ENCODE measurements around the gene C10orf71. TPM values are rescaled to one million over a fixed set of nuclear protein-coding genes. Genes with fewer than 3 reads are reported as not detected.

C10orf71 gene
- total and polyA plus RNA-seq, 2 experiments from 2014 or later: not detected

- Histone ChIP-seq H3K27me3 (no peaks in the 10 kb centered on the region), H3K27ac (no peak overlapping the region), H2AFZ (no peak overlapping the region), H3K4me1 (ENCODE audit: insufficient read depth) (no peaks in the 10 kb centered on the region), H3K36me3 (replicated peaks; ENCODE audit: insufficient read depth, low read depth) (no peaks in the 10 kb centered on the region), H3K4me3 (no peak overlapping the region), H3K4me2 (no peak overlapping the region), H3K9me3 (ENCODE audit: low read depth) (no peaks in the 10 kb centered on the region), H3K79me2 (no peaks in the 10 kb centered on the region), H3K9me2 (replicated peaks; ENCODE audit: insufficient read depth) (no peaks in the 10 kb centered on the region), H4K20me1 (ENCODE audit: insufficient read depth, poor library complexity, severe bottlenecking) (no peaks in the 10 kb centered on the region)
- WGBS (ENCODE audit: low lambda C conversion rate, missing lambda C conversion rate): 87% methylated on average over 21 of the region's 23 CpGs
- TF ChIP-seq EZH2phosphoT487 (IDR thresholded peaks at IDR 0.05; ENCODE audit: low read depth, severe bottlenecking, unreplicated experiment) (no peak), EZH2 (IDR thresholded peaks at IDR 0.05; ENCODE audit: borderline replicate concordance) (no peak)
- TF ChIP-seq, protein P1, sequence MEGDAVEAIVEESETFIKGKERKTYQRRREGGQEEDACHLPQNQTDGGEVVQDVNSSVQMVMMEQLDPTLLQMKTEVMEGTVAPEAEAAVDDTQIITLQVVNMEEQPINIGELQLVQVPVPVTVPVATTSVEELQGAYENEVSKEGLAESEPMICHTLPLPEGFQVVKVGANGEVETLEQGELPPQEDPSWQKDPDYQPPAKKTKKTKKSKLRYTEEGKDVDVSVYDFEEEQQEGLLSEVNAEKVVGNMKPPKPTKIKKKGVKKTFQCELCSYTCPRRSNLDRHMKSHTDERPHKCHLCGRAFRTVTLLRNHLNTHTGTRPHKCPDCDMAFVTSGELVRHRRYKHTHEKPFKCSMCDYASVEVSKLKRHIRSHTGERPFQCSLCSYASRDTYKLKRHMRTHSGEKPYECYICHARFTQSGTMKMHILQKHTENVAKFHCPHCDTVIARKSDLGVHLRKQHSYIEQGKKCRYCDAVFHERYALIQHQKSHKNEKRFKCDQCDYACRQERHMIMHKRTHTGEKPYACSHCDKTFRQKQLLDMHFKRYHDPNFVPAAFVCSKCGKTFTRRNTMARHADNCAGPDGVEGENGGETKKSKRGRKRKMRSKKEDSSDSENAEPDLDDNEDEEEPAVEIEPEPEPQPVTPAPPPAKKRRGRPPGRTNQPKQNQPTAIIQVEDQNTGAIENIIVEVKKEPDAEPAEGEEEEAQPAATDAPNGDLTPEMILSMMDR (IDR thresholded peaks at IDR 0.05; ENCODE audit: poor library complexity): no peak
- DNase-seq (ENCODE audit: low spot score): no peak
These were observed 66.9 kb downstream of the C10orf71 start for GRCh38 chr10:49365675-49366415.

DNA sequence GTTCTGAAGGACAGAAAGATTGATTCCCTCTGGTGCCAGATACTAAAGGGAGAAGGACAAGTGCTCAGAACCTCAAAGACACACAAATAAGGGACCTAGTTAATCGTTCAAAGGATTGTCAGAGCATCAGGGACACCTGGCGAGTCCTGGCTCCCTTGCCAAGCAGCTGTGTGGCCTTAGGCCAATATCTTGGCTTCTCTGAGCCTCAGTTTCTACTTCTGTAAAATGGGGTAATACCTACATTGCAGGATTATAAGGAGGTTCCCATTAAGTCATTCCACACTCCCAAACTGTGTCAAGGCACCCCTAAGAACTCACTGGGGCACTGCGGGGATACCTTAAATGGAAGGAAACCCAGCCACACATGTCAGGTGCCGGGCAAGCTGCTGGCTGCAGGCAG, 67.5 kb downstream of the C10orf71 start:
- 84% methylated on average over 4 of the region's 4 CpGs for WGBS (ENCODE audit: low lambda C conversion rate, missing lambda C conversion rate)
- H3K9me3 ChIP-seq (ENCODE audit: low read depth): no peaks in the 10 kb centered on the region
- H3K4me2 ChIP-seq: no peak overlapping the region
- H3K27ac ChIP-seq: no peak overlapping the region
- no peaks in the 10 kb centered on the region for H3K4me1 ChIP-seq (ENCODE audit: insufficient read depth)
- H3K9me2 ChIP-seq (replicated peaks; ENCODE audit: insufficient read depth): no peaks in the 10 kb centered on the region
- no peaks in the 10 kb centered on the region for H3K36me3 ChIP-seq (replicated peaks; ENCODE audit: insufficient read depth, low read depth)
- TF ChIP-seq, protein P1 (IDR thresholded peaks at IDR 0.05; ENCODE audit: poor library complexity): no peak
- no peak for TF ChIP-seq EZH2 (IDR thresholded peaks at IDR 0.05; ENCODE audit: borderline replicate concordance)
- TF ChIP-seq EZH2phosphoT487 (IDR thresholded peaks at IDR 0.05; ENCODE audit: low read depth, severe bottlenecking, unreplicated experiment): no peak
- H2AFZ ChIP-seq: no peak overlapping the region
- no peak for DNase-seq (ENCODE audit: low spot score)
- no peaks in the 10 kb centered on the region for H3K27me3 ChIP-seq
- H3K79me2 ChIP-seq: no peaks in the 10 kb centered on the region
- H4K20me1 ChIP-seq (ENCODE audit: insufficient read depth, poor library complexity, severe bottlenecking): no peaks in the 10 kb centered on the region
- no peak overlapping the region for H3K4me3 ChIP-seq

GRCh38 chr10:49367600-49367999, 68.6 kb downstream of the C10orf71 start:
- Histone ChIP-seq H3K27ac (no peak overlapping the region), H3K36me3 (replicated peaks; ENCODE audit: insufficient read depth, low read depth) (no peaks in the 10 kb centered on the region), H4K20me1 (ENCODE audit: insufficient read depth, poor library complexity, severe bottlenecking) (no peaks in the 10 kb centered on the region), H3K79me2 (no peaks in the 10 kb centered on the region), H2AFZ (no peak overlapping the region), H3K9me3 (ENCODE audit: low read depth) (no peaks in the 10 kb centered on the region), H3K9me2 (replicated peaks; ENCODE audit: insufficient read depth) (no peaks in the 10 kb centered on the region), H3K4me3 (no peak overlapping the region), H3K4me2 (no peak overlapping the region), H3K27me3 (no peaks in the 10 kb centered on the region), H3K4me1 (ENCODE audit: insufficient read depth) (no peaks in the 10 kb centered on the region)
- TF ChIP-seq EZH2phosphoT487 (IDR thresholded peaks at IDR 0.05; ENCODE audit: low read depth, severe bottlenecking, unreplicated experiment) (no peak), EZH2 (IDR thresholded peaks at IDR 0.05; ENCODE audit: borderline replicate concordance) (no peak)
- TF ChIP-seq, protein P1 (IDR thresholded peaks at IDR 0.05; ENCODE audit: poor library complexity): no peak
- no peak for DNase-seq (ENCODE audit: low spot score)
- 35% methylated on average over 5 of the region's 5 CpGs for WGBS (ENCODE audit: low lambda C conversion rate, missing lambda C conversion rate)
